H9 (cell line): Measurements from ENCODE around the gene TMOD1. TPM values are rescaled to one million over a fixed set of nuclear protein-coding genes. Genes with fewer than 3 reads are reported as not detected.
A peak's percentile ranks its signal among the peaks of the same experiment; 100 is the strongest.

Experiments
- DNase-seq: peaks from one replicate; pipeline ENCODE4 v3.0.0-alpha.2; 2017
- H2AFZ ChIP-seq: one replicate; pipeline ENCODE4 v1.6.1; 2013; ENCODE audit warnings: mild to moderate bottlenecking, low read length, control low read depth, moderate library complexity
- H2AK5ac ChIP-seq: 2 replicates; pipeline ENCODE4 v1.6.1; 2013; ENCODE audit warnings: low read length, control low read depth, mixed read lengths; ENCODE audit not compliant: insufficient read length
- H2BK120ac ChIP-seq: one replicate; pipeline ENCODE4 v1.6.1; 2013; ENCODE audit warnings: low read depth, mild to moderate bottlenecking, low read length, control low read depth, inconsistent platforms; ENCODE audit not compliant: poor library complexity, severe bottlenecking
- H2BK12ac ChIP-seq: 2 replicates; pipeline ENCODE4 v1.6.1; 2013; ENCODE audit warnings: low read length, control low read depth, mixed read lengths, low read depth; ENCODE audit not compliant: insufficient read length
- H2BK15ac ChIP-seq: 2 replicates; pipeline ENCODE4 v1.6.1; 2013; ENCODE audit warnings: low read depth, low read length, control low read depth
- H2BK20ac ChIP-seq: one replicate; pipeline ENCODE4 v1.6.1; 2013; ENCODE audit warnings: low read depth, mild to moderate bottlenecking, low read length, control low read depth, inconsistent platforms; ENCODE audit not compliant: poor library complexity, severe bottlenecking
- H2BK5ac ChIP-seq: 2 replicates; pipeline ENCODE4 v1.6.1; 2013; ENCODE audit warnings: low read length, control low read depth, mixed read lengths; ENCODE audit not compliant: insufficient read length
- H3K14ac ChIP-seq: 2 replicates; pipeline ENCODE4 v1.6.1; 2013; ENCODE audit warnings: low read length, control low read depth; ENCODE audit not compliant: insufficient read depth
- H3K18ac ChIP-seq: 2 replicates; pipeline ENCODE4 v1.6.1; 2013; ENCODE audit warnings: low read depth, mild to moderate bottlenecking, mixed read lengths, low read length, control low read depth; ENCODE audit not compliant: insufficient read length
- H3K23ac ChIP-seq: 2 replicates; pipeline ENCODE4 v1.6.1; 2013; ENCODE audit warnings: low read length, control low read depth, mixed read lengths, low read depth; ENCODE audit not compliant: insufficient read length
- H3K23me2 ChIP-seq: 2 replicates; pipeline ENCODE4 v1.6.1; 2013; ENCODE audit warnings: low read depth, mild to moderate bottlenecking, mixed read lengths, low read length, control low read depth; ENCODE audit not compliant: insufficient read length, poor library complexity, severe bottlenecking
- H3K27ac ChIP-seq: 2 replicates; pipeline ENCODE4 v1.5.1; 2013; ENCODE audit warnings: low read length, control low read depth, mixed read lengths, low read depth; ENCODE audit not compliant: insufficient read length
- H3K27me3 ChIP-seq: 2 replicates; pipeline ENCODE4 v1.6.1; 2013; ENCODE audit warnings: low read length, control low read depth, inconsistent platforms; ENCODE audit not compliant: insufficient read depth
- H3K4ac ChIP-seq: 2 replicates; pipeline ENCODE4 v1.6.1; 2013; ENCODE audit warnings: low read depth, mild to moderate bottlenecking, control low read depth, inconsistent platforms, low read length, moderate library complexity
- H3K4me1 ChIP-seq: 2 replicates; pipeline ENCODE4 v1.6.1; 2013; ENCODE audit warnings: low read length, control low read depth, inconsistent platforms; ENCODE audit not compliant: insufficient read depth
- H3K4me2 ChIP-seq: 2 replicates; pipeline ENCODE4 v1.6.1; 2013; ENCODE audit warnings: low read length, control low read depth, mixed read lengths; ENCODE audit not compliant: insufficient read length, insufficient read depth
- H3K56ac ChIP-seq: 2 replicates; pipeline ENCODE4 v1.6.1; 2013; ENCODE audit warnings: low read depth, mild to moderate bottlenecking, mixed read lengths, low read length, control low read depth; ENCODE audit not compliant: insufficient read length
- H3K79me1 ChIP-seq: 2 replicates; pipeline ENCODE4 v1.6.1; 2013; ENCODE audit warnings: low read depth, mild to moderate bottlenecking, moderate library complexity, low read length, control low read depth, inconsistent platforms; ENCODE audit not compliant: insufficient read depth, poor library complexity, severe bottlenecking
- H3K79me2 ChIP-seq: 2 replicates; pipeline ENCODE4 v1.6.1; 2013; ENCODE audit warnings: low read length, control low read depth, inconsistent platforms; ENCODE audit not compliant: insufficient read depth
- H3K9ac ChIP-seq: 2 replicates; pipeline ENCODE4 v1.6.1; 2013; ENCODE audit warnings: low read length, control low read depth, mixed read lengths; ENCODE audit not compliant: insufficient read length; ENCODE audit errors: extremely low read depth
- H3K9me3 ChIP-seq: one replicate; pipeline ENCODE4 v1.6.1; 2013; ENCODE audit warnings: low read depth, low read length, inconsistent platforms; ENCODE audit not compliant: control insufficient read depth
- H3T11ph ChIP-seq: one replicate; pipeline ENCODE4 v1.6.1; 2013; ENCODE audit warnings: mild to moderate bottlenecking, low read length, control low read depth, inconsistent platforms
- H4K20me1 ChIP-seq: one replicate; pipeline ENCODE4 v1.6.1; 2013; ENCODE audit not compliant: control insufficient read depth, insufficient read length, insufficient read depth
- H4K5ac ChIP-seq: 2 replicates; pipeline ENCODE4 v1.6.1; 2013; ENCODE audit warnings: low read depth, mild to moderate bottlenecking, mixed read lengths, low read length, control low read depth; ENCODE audit not compliant: insufficient read length
- H4K8ac ChIP-seq: replicated peaks from 2 replicates; pipeline ENCODE4 v1.6.1; 2013; ENCODE audit warnings: low read length, control low read depth, mixed read lengths, low read depth; ENCODE audit not compliant: insufficient read length
- H4K91ac ChIP-seq: 2 replicates; pipeline ENCODE4 v1.6.1; 2013; ENCODE audit warnings: low read depth, mild to moderate bottlenecking, moderate library complexity, mixed read lengths, low read length, control low read depth; ENCODE audit not compliant: insufficient read length
- H3K27ac Mint-ChIP-seq, 3 experiments: 2 replicates in 2 of 3; 3 replicates in 1 of 3; pipeline ENCODE4 v1.8.0; 2020 to 2021; ENCODE audit warnings: mixed read lengths in 3 of 3, mild to moderate bottlenecking in 1 of 3, moderate library complexity in 1 of 3
- H3K27me3 Mint-ChIP-seq: 2 replicates; pipeline ENCODE4 v1.8.0; 2021; ENCODE audit warnings: low read depth, mild to moderate bottlenecking, moderate library complexity, mixed read lengths
- H3K36me3 Mint-ChIP-seq, 3 experiments: 2 replicates in 2 of 3; 3 replicates in 1 of 3; pipeline ENCODE4 v1.8.0; 2020 to 2021; ENCODE audit warnings: low read depth in 3 of 3, mixed read lengths in 3 of 3; ENCODE audit not compliant: insufficient read depth in 1 of 3
- H3K4me1 Mint-ChIP-seq, 2 experiments: 2 replicates each; pipeline ENCODE4 v1.8.0; 2020; ENCODE audit warnings: mixed read lengths in 2 of 2
- H3K4me3 Mint-ChIP-seq, 2 experiments: 2 replicates in 1 of 2; 3 replicates in 1 of 2; pipeline ENCODE4 v1.8.0; 2020 to 2021; ENCODE audit warnings: mild to moderate bottlenecking in 2 of 2, mixed read lengths in 2 of 2, moderate library complexity in 1 of 2
- H3K9me3 Mint-ChIP-seq, 2 experiments: 2 replicates in 1 of 2; 3 replicates in 1 of 2; pipeline ENCODE4 v1.8.0; 2020; ENCODE audit warnings: mild to moderate bottlenecking in 2 of 2, mixed read lengths in 2 of 2, moderate library complexity in 1 of 2
- CTCF ChIP-seq: fragments of 200-600 bp; sonication (generic); conservative IDR thresholded peaks from 3 replicates; pipeline ENCODE4 v1.8.0; 2021; ENCODE audit warnings: antibody characterized with exemption, mild to moderate bottlenecking
- WGBS: extraction: QIAGEN DNeasy Blood & Tissue Kit; methylation state at CpG from one replicate; pipeline ENCODE4 v1.1.7; 2013; ENCODE audit warnings: missing lambda C conversion rate, low lambda C conversion rate, mixed read lengths; ENCODE audit not compliant: insufficient read length; ENCODE audit errors: extremely low coverage; 5-methylcytosine and 5-hydroxymethylcytosine counted together
- total RNA-seq: library from RNA; stranded (reverse); gene quantifications from 2 replicates; pipeline ENCODE4 v1.2.1, GENCODE V29; 2021

TMOD1 gene
- total RNA-seq, 1 experiment from 2014 or later = 0.98 TPM

GRCh38 chr9:97502222-97502983 is 937 bp downstream of the TMOD1 start:
- Histone ChIP-seq H4K91ac (no peak overlapping the region), H3K56ac (no peak overlapping the region), H3K23me2 (peaks cover 16% of the 10 kb centered on the region), H4K5ac (no peak overlapping the region), H2BK5ac (no peak overlapping the region), H4K20me1 (no peaks in the 10 kb centered on the region), H3K14ac (no peak overlapping the region; the same call in 1 of the 2 replicates), H2BK20ac (no peak overlapping the region), H3K9me3 (no peaks in the 10 kb centered on the region), H3T11ph (no peak overlapping the region), H3K4me1 (no peaks in the 10 kb centered on the region; the same call in 1 of the 2 replicates), H3K9ac (no peak overlapping the region), H2BK120ac (no peak overlapping the region), H2AFZ (no peak overlapping the region), H3K4me2 (peak overlapping the region; percentile 69), H3K4ac (no peak overlapping the region), H3K23ac (no peak overlapping the region), H2BK12ac (no peak overlapping the region), H2BK15ac (no peak overlapping the region), H3K79me2 (no peaks in the 10 kb centered on the region), H3K18ac (no peak overlapping the region), H3K27ac (no peak overlapping the region), H2AK5ac (no peak overlapping the region), H3K27me3 (peaks cover 45% of the 10 kb centered on the region), H4K8ac (no peak overlapping the region), H3K79me1 (no peaks in the 10 kb centered on the region)
- H3K27ac Mint-ChIP-seq = no peak overlapping the region
- H3K27me3 Mint-ChIP-seq = peaks cover 35% of the 10 kb centered on the region
- no CpG with 5 or more reads among the region's 49 CpGs for WGBS
- peaks cover 4 to 11% of the 10 kb centered on the region in 2 experiments; a peak in 4 of 5 replicates for H3K9me3 Mint-ChIP-seq
- peak overlapping the region; percentile 66 to 88 for H3K4me3 Mint-ChIP-seq
- peak; percentile 54 for DNase-seq
- H3K36me3 Mint-ChIP-seq = no peaks in the 10 kb centered on the region; a peak in 1 of 7 replicates
- no peak for TF ChIP-seq CTCF
- peaks cover 10 to 16% of the 10 kb centered on the region in 2 experiments for H3K4me1 Mint-ChIP-seq
